SJSA1 (cell line): ENCODE results near the gene KRT86. TPM values are rescaled to one million over a fixed set of nuclear protein-coding genes. Genes with fewer than 3 reads are reported as not detected.

Source experiments
- DNase-seq, 2 experiments: peaks; one replicate each; pipeline ENCODE4 v3.0.0-alpha.2; 2015 to 2020; ENCODE audit warnings: low spot score in 2 of 2, low read depth in 1 of 2
- H3K27ac ChIP-seq: fragments of 250-450 bp; sonication (Bioruptor Pico); 2 replicates; pipeline ENCODE4 v1.5.1; 2020; ENCODE audit warnings: mild to moderate bottlenecking, moderate library complexity
- H3K27me3 ChIP-seq: fragments of 250-450 bp; sonication (Bioruptor Pico); replicated peaks from 2 replicates; pipeline ENCODE4 v1.5.1; 2020; ENCODE audit warnings: mild to moderate bottlenecking, moderate library complexity
- H3K36me3 ChIP-seq: fragments of 250-450 bp; sonication (Bioruptor Pico); 2 replicates; pipeline ENCODE4 v1.5.1; 2020; ENCODE audit warnings: mild to moderate bottlenecking
- H3K4me1 ChIP-seq: fragments of 250-450 bp; sonication (Bioruptor Pico); replicated peaks from 2 replicates; pipeline ENCODE4 v1.6.1; 2021; ENCODE audit warnings: mild to moderate bottlenecking
- H3K4me3 ChIP-seq: fragments of 250-450 bp; sonication (Bioruptor Pico); 2 replicates; pipeline ENCODE4 v1.5.1; 2020; ENCODE audit warnings: mild to moderate bottlenecking
- H3K9me3 ChIP-seq: fragments of 250-450 bp; sonication (Bioruptor Pico); replicated peaks from 2 replicates; pipeline ENCODE4 v1.5.1; 2020; ENCODE audit warnings: mild to moderate bottlenecking
- total RNA-seq: library from RNA; depleted of rRNA; stranded (reverse); fragments of >200 nt; shearing (Covaris generic); gene quantifications from 2 replicates; pipeline ENCODE4 v1.2.3, GENCODE V29; 2014

The KRT86 gene
- total RNA-seq, 1 experiment from 2014 or later: 0.37 TPM

DNA sequence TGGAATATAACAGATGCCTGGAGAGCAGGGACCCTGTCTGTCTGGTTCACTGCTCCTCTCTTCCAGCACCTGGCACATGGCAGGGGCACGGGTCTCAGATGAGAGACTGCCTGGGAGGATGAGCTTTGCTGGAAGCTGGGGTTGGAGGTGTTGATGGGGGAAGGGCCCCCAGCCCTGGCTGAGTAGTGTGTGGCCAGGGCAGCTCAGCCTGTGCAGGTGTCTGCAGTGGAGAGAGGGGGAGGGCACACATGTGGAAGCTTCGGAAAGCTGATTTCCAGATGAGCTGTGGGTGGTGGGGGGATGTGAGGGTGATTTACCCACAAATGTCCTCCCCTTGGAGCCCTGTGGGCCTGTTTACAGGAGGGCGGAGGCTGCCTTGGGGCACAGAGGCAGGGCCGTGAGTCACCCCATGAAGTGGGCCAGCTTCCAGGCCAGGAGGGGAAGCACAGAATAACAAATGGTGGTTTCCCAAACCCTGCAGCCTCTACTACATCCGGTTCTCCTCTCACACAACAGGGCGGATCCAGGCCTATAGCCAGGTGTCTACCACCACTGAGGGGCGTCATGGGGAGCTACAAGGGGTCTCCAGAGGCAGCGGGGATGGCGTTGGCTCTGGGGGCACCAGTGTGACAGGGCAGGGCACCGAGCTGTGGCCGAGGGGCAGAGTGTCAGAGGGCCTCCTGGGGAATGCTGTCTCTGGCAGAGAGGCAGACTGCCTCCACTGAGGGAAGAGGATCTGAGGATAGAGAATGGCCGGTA is 30.4 kb upstream of the KRT86 start:
- H3K27me3 ChIP-seq: no peaks in the 10 kb centered on the region
- no peaks in the 10 kb centered on the region for H3K9me3 ChIP-seq
- peak; percentile 89 to 94 for DNase-seq
- H3K4me3 ChIP-seq: no peak overlapping the region
- no peaks in the 10 kb centered on the region for H3K36me3 ChIP-seq
- peak overlapping the region; percentile 89 for H3K27ac ChIP-seq
- peaks cover 63% of the 10 kb centered on the region for H3K4me1 ChIP-seq

DNA sequence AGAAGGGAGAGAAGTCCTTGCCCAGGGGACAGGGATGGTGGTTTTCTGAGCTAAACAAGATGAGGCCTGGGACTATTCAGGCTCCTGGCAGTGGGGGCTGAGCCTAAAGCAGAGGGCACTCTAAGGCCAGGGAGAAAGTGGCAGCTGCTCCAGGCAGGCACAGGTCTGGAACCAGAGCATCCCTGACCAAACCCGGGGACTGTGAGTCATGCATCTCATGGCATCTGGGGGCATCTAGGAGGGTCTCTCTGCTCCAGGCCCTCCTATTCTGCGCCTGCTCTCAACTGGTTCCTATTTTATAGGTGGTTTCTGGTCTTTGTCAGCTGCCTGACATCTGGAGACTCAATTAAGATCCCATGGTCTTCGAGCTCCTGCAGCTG is 29.8 kb upstream of the KRT86 start:
- Histone ChIP-seq H3K27me3 (no peaks in the 10 kb centered on the region), H3K9me3 (no peaks in the 10 kb centered on the region), H3K4me1 (peaks cover 67% of the 10 kb centered on the region), H3K36me3 (no peaks in the 10 kb centered on the region), H3K27ac (peak overlapping the region; percentile 89), H3K4me3 (no peak overlapping the region)
- DNase-seq: no peak

DNA sequence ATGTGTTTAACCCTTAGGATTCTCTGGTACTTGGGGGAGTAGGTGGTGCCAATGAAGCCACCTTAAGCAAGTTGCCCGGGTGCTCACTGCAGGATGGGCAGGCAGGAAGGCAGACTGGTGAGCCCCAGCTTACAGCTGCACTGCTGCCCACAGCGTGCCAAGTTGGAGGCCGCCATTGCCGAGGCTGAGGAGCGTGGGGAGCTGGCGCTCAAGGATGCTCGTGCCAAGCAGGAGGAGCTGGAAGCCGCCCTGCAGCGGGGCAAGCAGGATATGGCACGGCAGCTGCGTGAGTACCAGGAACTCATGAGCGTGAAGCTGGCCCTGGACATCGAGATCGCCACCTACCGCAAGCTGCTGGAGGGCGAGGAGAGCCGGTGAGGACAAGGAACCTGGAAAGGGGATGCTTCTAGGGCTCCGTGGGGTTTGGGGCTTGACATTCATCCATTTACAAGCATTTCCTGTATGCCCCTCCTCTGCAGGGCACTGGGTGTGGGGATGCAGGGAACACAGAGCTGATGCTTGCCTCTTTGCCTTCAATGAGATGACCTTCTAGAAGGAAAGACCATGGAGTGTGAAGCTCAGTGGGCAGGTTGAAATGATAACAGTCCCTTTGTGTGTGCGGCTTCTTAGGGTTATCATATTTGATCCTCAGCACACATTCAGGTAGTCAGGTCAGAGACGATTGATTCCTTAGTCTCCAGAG is 29.0 kb upstream of the KRT86 start:
- Histone ChIP-seq H3K27me3 (no peaks in the 10 kb centered on the region), H3K9me3 (no peaks in the 10 kb centered on the region), H3K27ac (no peak overlapping the region), H3K4me3 (no peak overlapping the region), H3K36me3 (no peaks in the 10 kb centered on the region), H3K4me1 (peaks cover 67% of the 10 kb centered on the region)
- no peak for DNase-seq

DNA sequence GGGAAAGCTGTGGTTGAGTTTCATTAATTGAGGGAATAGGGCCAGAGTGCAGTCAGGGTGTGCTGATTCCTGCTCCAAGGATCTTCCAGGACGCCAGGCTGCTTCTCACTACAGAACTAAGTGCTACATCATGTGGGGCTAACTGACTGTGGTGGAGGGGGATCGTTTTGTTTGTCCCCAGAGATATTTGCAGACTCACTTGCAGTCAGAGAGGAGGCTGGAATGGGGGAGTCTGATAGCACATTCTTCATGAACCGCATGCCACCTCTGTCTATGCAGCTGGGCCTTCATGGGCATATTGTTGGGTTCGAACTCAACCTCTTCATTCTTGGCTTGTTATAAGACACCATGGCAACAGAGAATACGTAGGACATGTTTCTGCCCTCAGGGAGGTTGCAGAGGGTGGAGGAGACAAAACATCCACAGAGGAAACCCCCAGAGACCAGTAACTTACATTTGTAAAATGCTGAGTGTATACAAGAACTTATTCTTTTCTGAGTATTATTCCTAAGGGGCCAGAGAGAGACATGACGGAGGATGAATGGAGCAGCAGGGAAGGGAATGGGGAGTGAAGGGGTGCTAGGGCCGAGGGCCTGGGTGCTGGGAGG is 28.4 kb upstream of the KRT86 start:
- Histone ChIP-seq H3K4me3 (no peak overlapping the region), H3K9me3 (no peaks in the 10 kb centered on the region), H3K36me3 (no peaks in the 10 kb centered on the region), H3K27me3 (no peaks in the 10 kb centered on the region), H3K4me1 (peaks cover 67% of the 10 kb centered on the region), H3K27ac (no peak overlapping the region; the same call in 1 of the 2 replicates)
- DNase-seq: no peak

DNA sequence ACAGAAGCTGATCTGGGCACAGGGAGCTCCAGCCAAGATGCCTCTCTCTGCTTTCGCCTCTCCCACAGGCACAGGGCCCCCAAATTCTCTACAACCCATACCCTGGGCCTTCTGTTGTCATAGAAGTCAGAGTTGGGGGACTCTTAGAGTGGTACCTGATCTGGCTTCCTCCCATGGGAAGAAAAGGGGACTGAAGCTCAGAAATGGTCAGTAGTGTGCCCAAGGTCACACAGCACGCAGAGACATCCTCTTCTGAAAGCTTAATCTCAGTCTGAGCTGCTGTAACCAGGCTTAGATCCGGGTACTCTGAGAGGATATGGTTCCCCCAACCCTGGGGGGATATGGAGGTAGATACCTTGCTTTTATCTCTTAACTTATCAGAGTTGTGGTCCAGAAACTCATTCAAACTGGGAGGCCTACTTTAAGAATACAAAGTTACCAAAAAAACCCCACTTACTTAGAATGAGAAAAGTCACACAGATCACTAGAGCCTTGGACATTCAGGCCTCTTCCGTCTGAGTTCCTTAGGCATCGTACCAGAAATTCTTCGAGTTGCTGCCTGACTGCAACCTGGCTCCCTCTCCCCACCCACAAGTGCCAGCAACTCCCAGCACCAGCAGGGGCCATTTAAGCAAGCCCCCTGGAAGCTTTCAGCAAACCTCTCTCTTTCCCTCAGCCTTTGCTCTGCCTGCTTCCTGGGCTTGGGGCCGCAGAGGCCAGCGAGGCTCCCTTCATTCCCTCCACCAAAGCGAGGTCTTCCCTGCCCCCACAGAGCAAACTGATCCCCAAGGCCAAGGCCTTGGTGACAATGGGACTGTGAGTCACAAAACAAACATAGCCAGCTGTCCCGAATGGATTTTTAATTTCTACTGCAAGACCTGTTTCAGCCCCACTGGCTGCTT is 27.5 kb upstream of the KRT86 start:
- no peaks in the 10 kb centered on the region for H3K27me3 ChIP-seq
- DNase-seq: peak in 1 of 2 experiments; percentile 45
- H3K27ac ChIP-seq: peak overlapping the region; percentile 18

DNA sequence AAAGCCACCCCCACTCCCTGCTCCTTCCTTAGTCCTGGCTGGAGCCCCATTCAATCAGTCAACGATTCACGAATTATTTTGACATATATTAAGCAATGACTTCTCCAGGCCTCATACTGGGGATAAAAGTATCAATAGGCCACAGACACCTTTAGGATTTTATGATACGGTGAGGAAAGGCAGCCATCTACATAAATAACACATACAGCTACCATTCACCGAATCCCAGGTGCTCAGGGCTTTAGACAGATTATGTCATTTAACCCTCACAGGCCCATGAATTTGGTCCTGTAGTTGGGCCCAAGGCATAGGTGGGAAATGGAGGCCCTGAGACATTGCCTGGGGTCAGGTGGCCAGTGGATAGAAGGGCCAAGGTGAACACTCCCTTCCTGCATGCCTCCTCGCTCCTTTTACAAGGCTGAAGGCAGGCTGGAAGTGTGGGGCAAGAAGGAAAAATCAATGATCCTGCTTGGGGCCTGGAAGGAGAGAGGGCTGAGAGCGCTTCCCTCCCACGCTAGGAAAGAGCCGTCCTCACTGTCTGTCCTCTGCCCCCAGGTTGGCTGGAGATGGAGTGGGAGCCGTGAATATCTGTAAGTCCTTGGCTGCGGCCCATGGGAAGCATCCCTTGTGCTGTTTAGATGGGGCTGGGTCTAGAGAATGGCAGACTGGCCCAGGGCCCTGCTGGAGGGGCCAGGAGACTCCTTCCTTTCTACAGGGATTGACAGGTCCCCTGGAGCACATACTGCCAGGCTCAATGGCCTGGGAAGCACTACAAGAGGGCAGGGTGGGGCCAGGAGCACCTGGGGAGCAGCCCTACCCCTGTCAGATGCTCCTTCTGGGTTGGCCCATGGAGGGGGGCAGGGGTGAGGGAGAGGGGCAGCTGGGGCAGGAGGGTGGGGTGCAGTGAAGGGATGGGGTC is 26.6 kb upstream of the KRT86 start:
- DNase-seq: no peak
- no peak overlapping the region for H3K27ac ChIP-seq
- no peaks in the 10 kb centered on the region for H3K27me3 ChIP-seq
- H3K4me3 ChIP-seq: no peak overlapping the region
- no peaks in the 10 kb centered on the region for H3K9me3 ChIP-seq
- H3K4me1 ChIP-seq: peaks cover 61% of the 10 kb centered on the region
- no peaks in the 10 kb centered on the region for H3K36me3 ChIP-seq

More for the DNA sequence above, 27.5 kb upstream of the KRT86 start:
- H3K4me1 ChIP-seq: peaks cover 62% of the 10 kb centered on the region
- no peak overlapping the region for H3K4me3 ChIP-seq
- no peaks in the 10 kb centered on the region for H3K9me3 ChIP-seq
- no peaks in the 10 kb centered on the region for H3K36me3 ChIP-seq

DNA sequence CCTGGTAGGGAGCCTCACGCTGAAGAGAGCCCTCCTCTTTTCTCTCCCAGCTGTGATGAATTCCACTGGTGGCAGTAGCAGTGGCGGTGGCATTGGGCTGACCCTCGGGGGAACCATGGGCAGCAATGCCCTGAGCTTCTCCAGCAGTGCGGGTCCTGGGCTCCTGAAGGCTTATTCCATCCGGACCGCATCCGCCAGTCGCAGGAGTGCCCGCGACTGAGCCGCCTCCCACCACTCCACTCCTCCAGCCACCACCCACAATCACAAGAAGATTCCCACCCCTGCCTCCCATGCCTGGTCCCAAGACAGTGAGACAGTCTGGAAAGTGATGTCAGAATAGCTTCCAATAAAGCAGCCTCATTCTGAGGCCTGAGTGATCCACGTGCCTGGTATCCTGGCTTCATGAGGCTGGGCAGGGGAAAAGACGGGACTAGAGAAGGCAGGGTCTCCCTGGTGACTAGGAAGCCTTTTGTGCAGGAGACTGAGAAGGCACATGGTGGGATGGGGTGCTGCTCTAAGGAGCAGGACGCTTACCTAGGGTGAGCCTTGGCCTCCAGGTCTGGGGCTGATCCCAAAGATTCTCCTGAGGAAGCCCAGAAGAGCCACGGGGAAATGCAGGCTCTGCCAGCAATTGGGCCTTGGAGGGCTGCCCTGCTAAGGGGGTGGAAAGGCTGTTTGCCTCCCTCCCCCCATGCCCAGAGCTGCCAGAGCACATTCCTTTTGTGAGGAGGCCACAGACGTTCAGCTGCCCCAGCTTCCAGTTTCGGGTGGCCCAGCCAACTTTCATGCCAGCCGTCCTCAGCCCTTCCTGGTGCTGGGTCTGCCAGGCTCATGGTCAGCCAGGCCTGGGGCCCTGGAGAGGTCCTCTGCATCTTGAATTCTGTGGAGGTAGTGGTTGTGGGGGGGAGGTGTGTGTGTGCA is 25.6 kb upstream of the KRT86 start:
- no peaks in the 10 kb centered on the region for H3K36me3 ChIP-seq
- H3K27ac ChIP-seq: no peak overlapping the region
- H3K9me3 ChIP-seq: no peaks in the 10 kb centered on the region
- peaks cover 52% of the 10 kb centered on the region for H3K4me1 ChIP-seq
- H3K4me3 ChIP-seq: no peak overlapping the region
- no peaks in the 10 kb centered on the region for H3K27me3 ChIP-seq
- no peak for DNase-seq

DNA sequence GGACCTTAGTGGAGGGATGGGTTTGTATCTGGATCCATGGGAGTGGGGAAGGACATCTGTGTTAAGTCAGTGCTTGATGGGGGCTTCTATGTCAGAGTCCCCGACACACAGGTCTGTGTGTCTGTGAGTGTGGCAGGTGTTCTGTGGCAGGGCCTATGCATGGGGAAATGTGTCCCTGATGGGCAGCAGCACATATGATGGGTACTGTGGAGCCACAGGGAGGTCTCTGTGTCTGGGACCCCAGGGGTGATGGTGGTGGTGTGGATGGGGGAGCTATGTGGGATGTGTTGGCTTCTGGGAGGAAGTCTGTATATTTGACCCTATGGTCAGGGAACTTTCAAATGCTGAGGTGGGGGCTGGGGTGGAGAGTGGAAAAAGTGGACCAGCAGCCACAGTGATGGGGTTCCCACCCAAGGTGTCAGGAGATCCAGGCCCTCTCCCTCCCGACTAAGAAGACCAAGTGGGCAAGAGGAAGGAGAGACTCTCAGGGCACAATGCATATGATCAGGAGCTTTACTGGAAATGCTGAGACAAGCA is 24.9 kb upstream of the KRT86 start:
- Histone ChIP-seq H3K4me1 (peaks cover 44% of the 10 kb centered on the region), H3K36me3 (no peaks in the 10 kb centered on the region), H3K9me3 (no peaks in the 10 kb centered on the region), H3K27me3 (no peaks in the 10 kb centered on the region), H3K4me3 (no peak overlapping the region), H3K27ac (no peak overlapping the region)
- DNase-seq: no peak

DNA sequence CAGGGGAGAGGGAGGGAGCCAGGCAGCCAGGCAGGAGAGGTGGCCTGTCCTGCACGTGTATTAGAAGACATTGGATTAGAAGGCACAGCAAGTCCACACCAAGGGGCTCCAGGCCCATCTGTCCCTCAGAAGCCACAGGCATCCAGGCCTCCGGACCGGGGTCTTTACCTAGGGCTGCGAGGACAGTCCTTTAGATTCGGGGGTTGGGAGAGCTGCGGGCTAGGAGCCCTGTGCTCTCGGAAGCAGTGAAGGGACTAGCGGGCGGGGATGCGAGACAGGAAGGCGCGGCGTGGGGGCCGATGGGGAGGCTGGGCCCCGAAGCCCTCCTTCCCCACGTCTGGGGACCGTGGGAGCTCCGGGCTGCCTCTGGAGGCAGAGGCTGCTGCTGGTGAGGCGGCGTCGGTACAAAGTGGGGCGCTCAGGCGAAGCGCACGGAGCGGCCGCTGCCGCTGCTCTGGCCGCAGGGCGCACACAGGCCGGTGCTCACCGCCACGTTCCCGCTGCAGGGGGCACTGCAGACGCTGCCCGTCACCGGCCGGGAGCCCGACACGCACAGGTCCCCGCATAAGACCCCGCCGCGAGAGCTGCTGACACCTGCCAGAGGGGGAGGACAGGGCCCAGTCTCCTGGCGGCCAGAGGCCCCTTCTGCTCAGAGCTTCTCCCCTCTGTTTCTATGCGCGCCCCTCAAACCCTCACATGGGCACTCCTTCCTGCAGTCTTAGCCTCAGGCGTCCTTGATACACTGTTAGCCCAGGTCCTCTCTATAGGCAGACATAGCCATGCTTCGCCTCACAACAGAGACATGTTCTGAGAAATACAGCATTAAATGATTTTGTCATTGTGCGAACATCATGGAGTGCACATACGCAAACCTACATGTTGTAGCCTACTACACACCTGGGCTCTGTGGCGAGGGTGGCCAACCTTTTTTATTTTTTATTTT is 24.1 kb upstream of the KRT86 start:
- no peak overlapping the region for H3K27ac ChIP-seq
- no peaks in the 10 kb centered on the region for H3K9me3 ChIP-seq
- H3K27me3 ChIP-seq: no peaks in the 10 kb centered on the region
- no peak overlapping the region for H3K4me3 ChIP-seq
- DNase-seq: no peak
- H3K36me3 ChIP-seq: no peaks in the 10 kb centered on the region
- H3K4me1 ChIP-seq: peaks cover 39% of the 10 kb centered on the region

DNA sequence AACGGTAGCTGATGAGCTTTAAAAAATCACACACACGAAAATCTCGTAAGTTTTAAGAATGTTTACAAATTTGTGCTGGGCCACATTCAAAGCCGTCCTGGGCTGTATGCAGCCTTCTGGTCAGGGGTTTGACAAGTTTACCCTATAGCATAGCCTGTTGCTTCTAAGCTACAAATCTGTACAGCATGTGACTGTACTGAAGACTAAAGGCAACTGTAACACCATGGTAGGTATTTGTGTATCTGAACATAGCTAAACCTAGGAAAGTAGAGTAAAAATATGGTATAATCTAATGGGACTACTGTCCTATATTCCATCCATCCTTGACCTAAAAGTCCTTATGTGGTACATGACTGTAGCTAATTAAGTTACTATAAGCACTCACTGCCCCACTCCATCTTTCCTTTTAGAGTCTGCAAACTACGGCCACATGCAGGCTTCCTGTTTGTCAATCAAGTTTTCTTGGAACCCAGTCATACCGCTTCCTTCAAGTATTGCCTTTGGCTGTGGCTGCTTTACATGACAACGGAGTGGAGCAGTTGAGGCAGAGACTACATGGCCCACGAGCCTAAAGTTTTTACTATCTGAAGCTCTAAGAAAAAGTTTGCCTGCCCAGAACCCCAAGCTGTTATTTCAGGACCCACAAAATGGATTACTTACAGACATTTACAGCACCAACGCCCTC is 22.9 kb upstream of the KRT86 start:
- H3K36me3 ChIP-seq: no peaks in the 10 kb centered on the region
- no peak for DNase-seq
- H3K4me3 ChIP-seq: no peak overlapping the region
- peaks cover 27% of the 10 kb centered on the region for H3K4me1 ChIP-seq
- no peaks in the 10 kb centered on the region for H3K9me3 ChIP-seq
- H3K27ac ChIP-seq: no peak overlapping the region
- H3K27me3 ChIP-seq: no peaks in the 10 kb centered on the region
